NB4 (cell line): ENCODE data around the gene PHKB.
"Not testable (repeated sequence)": the region's sequence is repeated elsewhere in the genome, so short reads cannot be mapped to it uniquely, and the experiment has no call there.

ENCODE experiments used
- CTCF ChIP-seq: IDR thresholded peaks from one replicate; pipeline ENCODE4 v1.5.1; 2012; ENCODE audit warnings: low read depth, low read length
- POLR2A ChIP-seq: IDR thresholded peaks from 2 replicates; pipeline ENCODE4 v1.6.1; 2011; ENCODE audit warnings: mild to moderate bottlenecking; ENCODE audit not compliant: insufficient read length; ENCODE audit errors: extremely low read depth

- TF ChIP-seq POLR2A, CTCF: not testable (repeated sequence)
Measured at GRCh38 chr16:47554587-47554986, 93.5 kb downstream of the PHKB start.
